Measurements from ENCODE around the gene SLC51B. TPM values are rescaled to one million over a fixed set of nuclear protein-coding genes. Genes with fewer than 3 reads are reported as not detected.

Gene SLC51B
- not detected in 2 replicates for total RNA-seq

DNA sequence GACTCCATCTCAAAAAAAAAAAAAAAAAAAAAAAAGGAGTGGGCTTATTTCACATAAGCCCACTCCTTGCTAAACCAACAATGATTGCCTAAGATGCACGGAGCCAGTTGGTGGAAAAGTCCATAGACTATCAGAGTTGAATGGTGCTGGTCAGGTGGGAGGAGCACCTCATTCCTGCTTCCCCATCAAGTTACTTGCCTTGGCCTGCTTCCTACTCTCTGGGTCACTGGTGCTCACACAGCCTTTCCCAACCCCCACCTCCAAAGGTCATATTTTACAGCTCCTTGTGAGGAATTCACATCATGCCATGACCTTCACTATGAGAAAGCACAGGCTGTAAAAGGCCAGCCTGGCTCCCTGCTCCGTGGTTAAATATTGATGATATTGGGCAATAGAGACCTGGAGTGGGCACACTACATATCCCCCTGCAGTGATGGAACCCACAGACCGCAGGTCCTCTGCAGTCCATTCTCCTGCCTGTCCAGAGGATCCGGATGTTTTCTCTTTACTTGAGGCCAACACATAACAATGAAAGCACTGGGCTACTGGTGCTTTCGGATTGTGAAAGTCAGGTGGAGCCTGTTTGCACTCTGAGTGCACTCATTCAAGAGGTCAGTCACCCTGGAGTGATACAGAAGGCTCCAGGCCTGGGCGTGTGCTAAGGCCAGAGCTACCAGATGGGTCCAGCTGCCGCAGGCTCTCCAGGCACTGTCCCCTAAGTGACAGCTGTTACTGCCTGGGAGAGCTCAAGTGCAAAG is at the start of gene SLC51B:
Gene SLC51B (plus strand): TSS at position 664 of the 758 bp plus-strand sequence. CDS start 4,618 bp downstream, outside the sequence.

DNA sequence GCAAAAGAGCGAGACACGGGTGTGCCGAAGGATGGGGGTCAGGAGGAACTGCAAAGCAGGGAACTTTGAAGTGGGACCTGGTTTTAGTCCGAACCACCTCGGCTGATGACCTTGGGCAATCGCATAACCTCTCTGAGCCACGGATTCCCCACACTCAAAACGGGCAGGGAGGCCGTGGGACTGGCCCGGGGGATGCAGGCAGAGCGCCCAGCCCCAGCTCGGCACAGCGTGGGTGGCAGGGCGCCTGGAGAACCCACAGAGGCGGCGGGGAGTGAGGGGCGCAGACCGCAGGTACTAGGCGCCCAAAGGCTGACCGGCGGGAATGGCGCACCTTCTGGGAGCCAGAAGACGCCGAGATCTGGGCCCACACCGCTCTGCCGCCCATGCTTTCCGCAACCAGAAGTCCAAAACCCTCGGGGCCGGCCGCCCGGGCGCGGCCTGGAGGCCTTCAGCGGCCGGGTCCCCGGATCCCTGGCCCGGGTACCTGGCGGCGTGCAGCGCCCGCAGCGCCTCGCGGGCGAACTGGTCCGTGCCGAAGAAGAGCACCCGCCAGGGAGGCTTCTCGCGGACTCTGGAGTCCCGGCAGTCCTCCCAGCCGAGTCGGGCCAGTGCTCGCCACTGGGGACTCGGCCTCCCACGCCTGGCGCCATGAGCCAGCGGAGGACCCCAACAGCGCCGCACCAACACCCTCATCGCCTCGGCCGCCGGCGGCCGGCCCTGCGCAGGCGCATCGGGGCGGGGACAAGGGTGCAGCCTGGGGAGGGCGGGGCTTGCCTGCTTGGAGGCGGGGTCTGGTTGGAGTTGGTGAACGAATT is 16.1 kb upstream of the SLC51B start, which contains the start of gene MTFMT:
Gene MTFMT (minus strand): TSS at position 719 of the 815 bp plus-strand sequence. CDS start 26 bp downstream, at position 693.

DNA sequence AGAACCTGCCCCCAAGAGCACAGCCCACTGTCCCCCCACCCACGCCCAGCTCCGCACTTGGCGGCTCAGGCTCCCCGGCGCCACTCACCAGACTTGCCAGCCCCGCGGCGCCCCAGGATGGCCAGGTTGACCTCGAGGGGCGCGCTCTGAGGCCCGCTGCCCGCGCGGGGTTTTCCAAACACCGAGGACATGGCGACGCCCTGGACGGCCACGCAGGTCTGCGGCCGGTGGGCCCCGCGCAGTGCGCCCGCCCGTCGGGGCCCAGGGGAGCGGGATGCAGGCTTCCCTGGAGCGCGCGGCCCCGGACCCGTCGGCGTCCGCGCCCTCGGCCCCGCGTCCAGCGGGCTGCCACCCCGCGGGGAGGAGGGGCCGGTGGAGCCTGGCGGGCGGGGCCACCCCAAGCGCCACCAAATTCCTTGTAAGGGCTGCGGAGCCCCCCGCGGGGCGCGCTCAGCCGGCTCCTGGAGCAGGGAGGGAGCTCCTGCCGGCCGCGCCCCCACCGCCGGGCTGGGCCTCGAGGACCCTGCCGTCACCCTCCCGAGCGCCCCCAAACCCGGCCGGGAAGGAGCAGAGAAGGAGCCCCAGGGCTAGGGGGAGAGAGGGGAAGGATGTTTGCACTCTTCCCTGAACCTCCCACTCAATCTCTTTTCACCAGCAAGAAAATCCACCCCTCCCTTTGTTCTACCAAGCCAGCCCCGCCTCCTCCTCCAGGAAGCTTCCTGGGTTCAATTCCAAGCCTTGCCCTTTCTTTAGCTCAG is 22.6 kb downstream of the SLC51B start, which contains the start of gene RASL12:
Gene RASL12 (minus strand): TSS at position 347 of the 758 bp plus-strand sequence. CDS start 156 bp downstream, at position 191.

DNA sequence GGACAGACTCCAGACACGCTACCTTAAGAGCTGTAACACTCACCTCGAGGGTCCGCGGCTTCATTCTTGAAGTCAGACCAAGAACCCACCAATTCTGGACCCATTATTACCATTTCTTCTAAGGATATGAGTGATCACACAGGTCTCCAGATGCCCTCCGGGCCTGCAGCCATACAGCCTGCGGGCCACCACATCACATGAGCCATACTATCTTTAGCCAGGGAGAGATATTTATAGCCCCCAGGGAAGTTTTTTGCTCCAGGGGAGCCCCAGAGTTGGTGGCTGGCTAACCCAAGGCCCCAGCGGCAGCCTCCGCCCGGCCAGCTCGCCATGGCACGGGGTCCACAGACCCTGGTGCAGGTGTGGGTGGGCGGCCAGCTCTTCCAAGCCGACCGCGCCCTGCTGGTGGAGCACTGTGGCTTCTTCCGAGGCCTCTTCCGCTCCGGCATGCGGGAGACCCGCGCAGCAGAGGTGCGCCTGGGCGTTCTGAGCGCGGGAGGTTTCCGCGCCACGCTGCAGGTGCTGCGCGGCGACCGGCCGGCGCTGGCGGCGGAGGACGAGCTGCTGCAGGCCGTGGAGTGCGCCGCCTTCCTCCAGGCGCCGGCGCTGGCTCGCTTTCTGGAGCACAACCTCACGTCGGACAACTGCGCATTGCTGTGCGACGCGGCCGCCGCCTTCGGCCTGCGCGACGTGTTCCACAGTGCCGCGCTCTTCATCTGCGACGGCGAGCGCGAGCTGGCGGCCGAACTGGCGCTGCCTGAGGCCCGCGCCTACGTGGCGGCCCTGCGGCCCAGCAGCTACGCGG is 31.5 kb downstream of the SLC51B start, which contains the start of gene KBTBD13:
Gene KBTBD13 (plus strand): TSS at position 261 of the 805 bp plus-strand sequence. CDS start 70 bp downstream, at position 331.

Other genes starting within 250 kb of the SLC51B start
- gene PIF1, start 219.7 kb upstream of the SLC51B start, total RNA-seq, result 4.5 and 5.0 TPM in 2 replicates
- 46.1 and 56.9 TPM in 2 replicates for gene PLEKHO2, start 203.5 kb upstream of the SLC51B start, total RNA-seq
- gene ANKDD1A, start 133.5 kb upstream of the SLC51B start, total RNA-seq, result 2.0 and 11.7 TPM in 2 replicates
- gene SPG21, start 55.5 kb upstream of the SLC51B start, total RNA-seq, result 86.4 and 95.7 TPM in 2 replicates
- 17.2 and 26.0 TPM in 2 replicates for gene MTFMT, start 15.7 kb upstream of the SLC51B start, total RNA-seq
- 2.2 and 4.7 TPM in 2 replicates for gene RASL12, start 22.6 kb downstream of the SLC51B start, total RNA-seq
- gene KBTBD13, start 31.4 kb downstream of the SLC51B start, total RNA-seq, result not detected in 2 replicates
- 0.34 and 0.35 TPM in 2 replicates for gene UBAP1L, start 69.8 kb downstream of the SLC51B start, total RNA-seq
- gene PDCD7, start 88.4 kb downstream of the SLC51B start, total RNA-seq, result 20.2 and 20.8 TPM in 2 replicates
- gene CLPX, start 140.0 kb downstream of the SLC51B start, total RNA-seq, result 20.2 and 31.9 TPM in 2 replicates
- gene CILP, start 166.1 kb downstream of the SLC51B start, total RNA-seq, result 0.93 and 2.8 TPM in 2 replicates
- 5.2 and 7.8 TPM in 2 replicates for gene PARP16, start 241.5 kb downstream of the SLC51B start, total RNA-seq